Small intestine (tissue), 7 donors: ENCODE measurements around the gene HOXC13. TPM values are rescaled to one million over a fixed set of nuclear protein-coding genes. Genes with fewer than 3 reads are reported as not detected.

Experiments used
- DNase-seq, 2 donors: peaks; one replicate each; pipeline versions ENCODE4 v3.0.0 to v3.0.0-alpha.2; 2013
- FAIRE-seq: peaks from 2 replicates; lab custom pipeline; 2012; peaks lifted over from hg19 to GRCh38; lab: Jason Lieb, UNC
- H3K27ac ChIP-seq, 3 donors: one replicate each; pipeline ENCODE4 v1.5.1; 2013; ENCODE audit warnings: low read length in 2 of 3, mild to moderate bottlenecking in 2 of 3, control low read depth in 1 of 3, inconsistent platforms in 1 of 3, low read depth in 1 of 3, moderate library complexity in 1 of 3
- H3K27me3 ChIP-seq, 3 donors: one replicate each; pipeline ENCODE4 v1.6.1; 2013; ENCODE audit warnings: low read length in 3 of 3, inconsistent platforms in 1 of 3; ENCODE audit not compliant: control insufficient read depth in 3 of 3, insufficient read depth in 3 of 3
- H3K36me3 ChIP-seq, 3 donors: one replicate each; pipeline ENCODE4 v1.6.1; 2013; ENCODE audit warnings: low read length in 3 of 3, inconsistent platforms in 1 of 3, low read depth in 1 of 3, mild to moderate bottlenecking in 1 of 3, moderate library complexity in 1 of 3; ENCODE audit not compliant: control insufficient read depth in 3 of 3, insufficient read depth in 2 of 3
- H3K4me1 ChIP-seq, 3 donors: one replicate each; pipeline ENCODE4 v1.6.1; 2013; ENCODE audit warnings: low read length in 2 of 3, inconsistent platforms in 1 of 3, low read depth in 1 of 3, mild to moderate bottlenecking in 1 of 3, moderate library complexity in 1 of 3; ENCODE audit not compliant: control insufficient read depth in 3 of 3, insufficient read depth in 2 of 3
- H3K4me3 ChIP-seq, 3 donors: one replicate each; pipeline ENCODE4 v1.5.1; 2013; ENCODE audit warnings: low read length in 3 of 3, control low read depth in 1 of 3, inconsistent platforms in 1 of 3, low read depth in 1 of 3, mild to moderate bottlenecking in 1 of 3, moderate library complexity in 1 of 3
- H3K9me3 ChIP-seq, 2 donors: one replicate each; pipeline ENCODE4 v1.6.1; 2013; ENCODE audit warnings: low read depth in 1 of 2, low read length in 1 of 2; ENCODE audit not compliant: control insufficient read depth in 2 of 2, insufficient read depth in 1 of 2
- WGBS, 3 donors: extraction: QIAGEN DNeasy Blood & Tissue Kit; methylation state at CpG; one replicate each; pipeline ENCODE4 v1.1.7; 2013; 5-methylcytosine and 5-hydroxymethylcytosine counted together
- polyA plus RNA-seq, 4 donors: library from polyadenylated mRNA; stranded (reverse) in 3 of 4; unstranded in 1 of 4; fragments of 200-250 nt in 3 of 4; fragments of 120-200 nt in 1 of 4; gene quantifications; one replicate each; pipeline versions ENCODE4 v1.2.1 to v1.2.3, GENCODE V29; 2013
- donor health status: healthy with polysubstance abuse.
- donor health status: control.
- donor health status: control.
- donor health status: Bipolar disorder and iron deficiency.
- donor health status: healthy.

The HOXC13 gene
- polyA plus RNA-seq, 4 donors: not detected

DNA sequence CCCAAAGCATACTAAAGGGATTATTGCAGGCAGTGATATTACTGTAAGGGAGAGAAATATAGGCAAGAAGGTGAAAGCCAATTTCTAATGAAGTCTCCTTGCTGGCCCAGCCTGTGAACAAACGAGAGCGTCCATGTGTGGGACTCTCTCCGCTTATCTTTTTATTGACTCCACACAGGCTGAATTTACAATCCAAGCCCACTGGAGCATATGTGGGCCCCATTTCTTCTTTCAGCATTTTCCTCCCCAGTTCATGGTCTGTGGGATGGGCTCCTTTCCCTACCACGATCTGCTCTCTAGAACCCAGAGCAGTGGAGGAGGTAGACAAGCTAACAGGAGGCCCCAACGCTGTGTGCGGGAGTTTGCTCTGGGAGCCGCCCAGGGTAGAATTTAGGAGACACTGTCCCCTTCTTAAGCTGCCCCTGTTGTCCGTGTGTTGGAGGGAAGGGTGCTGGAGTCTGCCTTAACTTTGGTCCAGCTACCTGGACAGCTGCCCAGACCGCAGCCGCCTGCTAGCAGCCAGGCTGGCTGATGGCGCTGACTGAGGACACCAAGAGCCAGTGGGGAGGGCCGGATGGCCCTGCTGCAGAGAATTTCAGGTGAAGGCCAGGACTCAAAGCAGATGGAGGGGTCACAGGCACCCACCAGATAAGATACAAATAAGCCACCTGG, 31.1 kb downstream of the HOXC13 start:
- H3K27me3 ChIP-seq: peaks cover 5 to 100% (median 88%) of the 10 kb centered on the region in 3 donors
- FAIRE-seq (no peak), DNase-seq (no peak)
- H3K4me3 ChIP-seq: no peak overlapping the region
- 20 to 35% (median 22%) methylated on average over 12 of the region's 12 CpGs for WGBS, 3 donors
- no peaks in the 10 kb centered on the region for H3K9me3 ChIP-seq
- H3K4me1 ChIP-seq: peaks cover 0 to 10% (median 4%) of the 10 kb centered on the region in 3 donors
- H3K36me3 ChIP-seq: no peaks in the 10 kb centered on the region
- H3K27ac ChIP-seq: no peak overlapping the region

DNA sequence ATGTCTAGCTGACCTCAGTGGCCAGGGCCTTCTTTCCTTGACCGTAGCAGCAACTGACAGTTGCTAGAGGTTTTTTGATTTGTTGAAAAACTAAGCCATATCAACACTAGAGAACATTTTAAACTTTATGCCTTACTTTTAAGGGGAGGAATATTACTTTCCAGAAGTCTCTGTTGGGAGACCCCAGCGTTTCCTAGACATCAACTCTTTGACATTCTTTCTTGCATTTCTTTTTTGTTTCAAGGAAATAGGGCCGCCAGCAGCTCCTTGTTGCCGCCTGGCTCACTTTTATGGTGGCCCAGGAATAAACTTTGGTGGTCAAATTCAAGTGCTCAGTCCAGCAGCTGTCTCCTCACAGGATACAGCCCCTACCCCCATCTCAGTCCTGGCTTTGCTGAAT, 31.8 kb downstream of the HOXC13 start:
- peaks cover 0 to 2% of the 10 kb centered on the region in 2 donors for H3K9me3 ChIP-seq
- WGBS, 3 donors: 33 to 38% (median 33%) methylated on average over 4 of the region's 4 CpGs
- H3K4me1 ChIP-seq: peaks cover 0 to 13% (median 10%) of the 10 kb centered on the region in 3 donors
- peaks cover 5 to 100% (median 85%) of the 10 kb centered on the region in 3 donors for H3K27me3 ChIP-seq
- H3K36me3 ChIP-seq: no peaks in the 10 kb centered on the region
- no peak for DNase-seq
- no peak overlapping the region for H3K27ac ChIP-seq
- FAIRE-seq: no peak
- H3K4me3 ChIP-seq: no peak overlapping the region

GRCh38 chr12:53971129-53971528, 32.5 kb downstream of the HOXC13 start:
- FAIRE-seq: no peak
- no peak overlapping the region for H3K27ac ChIP-seq
- no peaks in the 10 kb centered on the region for H3K36me3 ChIP-seq
- H3K4me1 ChIP-seq: peaks cover 0 to 15% (median 13%) of the 10 kb centered on the region in 3 donors
- 66 to 75% (median 75%) methylated on average over 3 of the region's 3 CpGs for WGBS, 3 donors
- H3K27me3 ChIP-seq: peaks cover 5 to 100% (median 83%) of the 10 kb centered on the region in 3 donors
- DNase-seq: no peak
- H3K9me3 ChIP-seq: peaks cover 0 to 9% of the 10 kb centered on the region in 2 donors
- H3K4me3 ChIP-seq: no peak overlapping the region

DNA sequence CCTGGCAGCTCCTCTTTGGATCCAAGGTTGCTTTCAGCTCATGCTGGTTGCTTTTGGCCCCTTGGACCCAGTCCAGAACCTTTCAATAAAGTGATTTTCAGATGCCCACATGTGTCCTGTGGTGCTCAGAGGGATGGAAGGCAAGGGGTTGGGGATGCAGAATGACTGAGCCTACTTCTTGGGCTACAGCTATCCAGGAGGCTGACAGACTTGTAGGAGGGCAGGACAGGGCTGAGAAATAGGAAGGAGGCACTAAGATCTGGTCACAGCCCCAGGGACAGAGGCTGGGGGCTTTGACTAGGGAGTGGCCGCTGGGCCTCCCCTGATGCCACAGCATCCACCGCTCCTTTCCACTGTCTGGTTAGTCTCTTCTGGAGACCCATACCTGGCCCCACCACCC, 33.1 kb downstream of the HOXC13 start:
- peaks cover 5 to 100% (median 82%) of the 10 kb centered on the region in 3 donors for H3K27me3 ChIP-seq
- no peak overlapping the region for H3K4me3 ChIP-seq
- FAIRE-seq (no peak), DNase-seq (no peak)
- peaks cover 0 to 15% (median 13%) of the 10 kb centered on the region in 3 donors for H3K4me1 ChIP-seq
- H3K36me3 ChIP-seq: no peaks in the 10 kb centered on the region
- WGBS, 3 donors: 33 to 60% (median 42%) methylated on average over 1 to 2 of the region's 2 CpGs
- H3K9me3 ChIP-seq: peaks cover 0 to 14% of the 10 kb centered on the region in 2 donors
- no peak overlapping the region for H3K27ac ChIP-seq

DNA sequence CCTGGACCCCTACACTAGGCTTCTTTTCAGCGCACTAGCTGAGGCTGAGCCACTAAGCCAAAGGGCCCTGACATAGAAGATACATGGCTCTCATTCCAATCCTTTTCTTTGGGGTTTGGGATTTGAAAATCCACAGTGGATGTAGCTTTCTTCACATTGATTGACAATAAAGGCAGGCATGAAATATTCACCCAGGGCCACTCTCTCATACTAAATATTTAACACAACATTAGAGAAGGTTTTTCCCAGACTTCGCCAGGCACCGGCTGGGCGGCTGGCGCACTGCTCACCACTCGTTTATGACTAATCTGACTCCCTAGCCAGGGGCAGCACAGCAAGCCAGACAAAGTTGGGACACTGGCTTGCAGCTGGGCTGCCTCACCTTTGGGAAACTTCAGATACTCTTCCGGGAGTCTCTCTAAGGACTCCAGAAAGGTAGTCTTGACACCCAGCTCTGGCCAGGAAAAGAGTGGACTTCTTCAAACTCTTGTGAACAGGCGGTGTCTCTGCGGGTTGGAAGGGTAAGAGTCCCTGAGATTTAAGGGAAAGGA, 33.6 kb downstream of the HOXC13 start:
- H3K4me1 ChIP-seq: peaks cover 0 to 15% (median 13%) of the 10 kb centered on the region in 3 donors
- peaks cover 5 to 98% (median 81%) of the 10 kb centered on the region in 3 donors for H3K27me3 ChIP-seq
- 22 to 27% (median 26%) methylated on average over 9 of the region's 9 CpGs for WGBS, 3 donors
- no peak for DNase-seq
- FAIRE-seq: no peak
- no peak overlapping the region for H3K4me3 ChIP-seq
- peaks cover 0 to 16% of the 10 kb centered on the region in 2 donors for H3K9me3 ChIP-seq
- no peak overlapping the region for H3K27ac ChIP-seq
- H3K36me3 ChIP-seq: no peaks in the 10 kb centered on the region

- FAIRE-seq (no peak), DNase-seq (no peak)
- H3K4me1 ChIP-seq: peaks cover 0 to 20% (median 13%) of the 10 kb centered on the region in 3 donors
- H3K27ac ChIP-seq: no peak within 1 kb of the TSS
- peak within 1 kb of the TSS in 2 of 3 donors; percentile 41 to 43 for H3K4me3 ChIP-seq
- H3K36me3 ChIP-seq: no peaks in the 10 kb centered on the region
- peaks cover 0 to 16% of the 10 kb centered on the region in 2 donors for H3K9me3 ChIP-seq
- 6 to 10% (median 6%) methylated on average over 21 of the region's 21 CpGs for WGBS, 3 donors
- peaks cover 5 to 96% (median 75%) of the 10 kb centered on the region in 3 donors for H3K27me3 ChIP-seq
Observed at GRCh38 chr12:53972722-53973235, 34.1 kb downstream of the HOXC13 start, which contains the start of gene HOXC11. Gene HOXC11 (plus strand): TSS chr12:53973126. CDS start chr12:53973242, 116 bp downstream.

DNA sequence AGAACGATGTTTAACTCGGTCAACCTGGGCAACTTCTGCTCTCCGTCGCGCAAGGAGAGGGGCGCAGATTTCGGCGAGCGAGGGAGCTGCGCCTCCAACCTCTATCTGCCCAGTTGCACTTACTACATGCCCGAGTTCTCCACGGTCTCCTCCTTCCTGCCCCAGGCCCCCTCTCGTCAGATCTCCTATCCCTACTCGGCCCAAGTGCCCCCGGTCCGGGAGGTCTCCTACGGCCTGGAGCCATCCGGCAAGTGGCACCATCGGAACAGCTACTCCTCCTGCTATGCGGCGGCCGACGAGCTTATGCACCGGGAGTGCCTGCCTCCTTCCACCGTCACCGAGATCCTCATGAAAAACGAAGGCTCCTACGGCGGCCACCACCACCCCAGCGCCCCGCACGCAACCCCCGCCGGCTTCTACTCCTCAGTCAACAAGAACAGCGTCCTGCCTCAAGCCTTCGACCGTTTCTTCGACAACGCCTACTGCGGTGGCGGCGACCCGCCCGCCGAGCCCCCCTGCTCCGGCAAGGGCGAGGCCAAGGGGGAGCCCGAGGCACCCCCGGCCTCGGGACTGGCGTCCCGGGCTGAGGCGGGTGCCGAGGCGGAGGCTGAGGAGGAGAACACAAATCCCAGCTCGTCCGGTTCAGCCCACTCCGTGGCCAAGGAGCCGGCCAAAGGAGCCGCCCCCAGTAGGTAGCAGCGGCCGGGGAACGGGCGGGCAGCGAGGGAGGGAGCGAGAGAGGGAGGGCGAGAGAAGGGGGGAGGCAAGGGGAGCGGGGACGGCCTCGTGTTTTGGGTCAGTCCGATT, 34.8 kb downstream of the HOXC13 start:
- no peak for FAIRE-seq
- Histone ChIP-seq H3K4me3 (peak overlapping the region in 2 of 3 donors; percentile 41 to 43), H3K4me1 (peaks cover 0 to 23% (median 13%) of the 10 kb centered on the region in 3 donors), H3K27me3 (peaks cover 5 to 95% (median 73%) of the 10 kb centered on the region in 3 donors), H3K27ac (no peak overlapping the region), H3K36me3 (no peaks in the 10 kb centered on the region), H3K9me3 (peaks cover 0 to 16% of the 10 kb centered on the region in 2 donors)
- 2 to 8% (median 5%) methylated on average over 71 of the region's 71 CpGs for WGBS, 3 donors
- DNase-seq: peak in 1 of 2 donors; percentile 57
